Epithelial cell of esophagus (primary cell): ENCODE measurements around the gene KIR3DL2.

Experiments used
- DNase-seq: peaks from one replicate; pipeline ENCODE4 v3.0.0; 2010; ENCODE audit warnings: low read depth
- H3K4me3 ChIP-seq: 2 replicates; pipeline ENCODE4 v1.5.1; 2011; ENCODE audit warnings: mild to moderate bottlenecking, low read length, control low read depth
- TF ChIP-seq, protein P1 (sequence below): IDR thresholded peaks from 2 replicates; pipeline ENCODE4 v1.5.1; 2011; ENCODE audit warnings: low read depth, mild to moderate bottlenecking, low read length, control low read depth, inconsistent platforms; ENCODE audit not compliant: insufficient read depth; ENCODE audit errors: missing control alignments

The KIR3DL2 gene

DNA sequence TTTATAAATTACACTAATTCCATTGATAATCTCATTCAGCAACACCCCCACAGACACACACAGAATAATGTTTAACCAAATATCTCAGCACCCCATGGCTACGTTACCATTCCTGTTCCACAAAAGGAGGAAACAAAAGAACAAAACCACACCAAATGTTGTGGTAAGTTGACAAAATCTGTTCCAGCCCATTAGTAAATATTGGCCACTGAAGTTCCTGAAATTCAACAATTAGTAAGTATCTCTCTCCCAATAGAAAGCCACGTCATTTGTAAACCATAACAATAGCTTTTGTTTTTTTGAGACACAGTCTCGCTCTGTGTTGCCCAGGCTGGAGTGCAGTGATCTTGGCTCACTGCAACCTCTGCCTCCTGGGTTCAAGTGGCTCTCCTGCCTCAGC is 21.5 kb downstream of the KIR3DL2 start:
- no peak for DNase-seq
- no peak overlapping the region for H3K4me3 ChIP-seq
- TF ChIP-seq, protein P1, sequence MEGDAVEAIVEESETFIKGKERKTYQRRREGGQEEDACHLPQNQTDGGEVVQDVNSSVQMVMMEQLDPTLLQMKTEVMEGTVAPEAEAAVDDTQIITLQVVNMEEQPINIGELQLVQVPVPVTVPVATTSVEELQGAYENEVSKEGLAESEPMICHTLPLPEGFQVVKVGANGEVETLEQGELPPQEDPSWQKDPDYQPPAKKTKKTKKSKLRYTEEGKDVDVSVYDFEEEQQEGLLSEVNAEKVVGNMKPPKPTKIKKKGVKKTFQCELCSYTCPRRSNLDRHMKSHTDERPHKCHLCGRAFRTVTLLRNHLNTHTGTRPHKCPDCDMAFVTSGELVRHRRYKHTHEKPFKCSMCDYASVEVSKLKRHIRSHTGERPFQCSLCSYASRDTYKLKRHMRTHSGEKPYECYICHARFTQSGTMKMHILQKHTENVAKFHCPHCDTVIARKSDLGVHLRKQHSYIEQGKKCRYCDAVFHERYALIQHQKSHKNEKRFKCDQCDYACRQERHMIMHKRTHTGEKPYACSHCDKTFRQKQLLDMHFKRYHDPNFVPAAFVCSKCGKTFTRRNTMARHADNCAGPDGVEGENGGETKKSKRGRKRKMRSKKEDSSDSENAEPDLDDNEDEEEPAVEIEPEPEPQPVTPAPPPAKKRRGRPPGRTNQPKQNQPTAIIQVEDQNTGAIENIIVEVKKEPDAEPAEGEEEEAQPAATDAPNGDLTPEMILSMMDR = no peak

DNA sequence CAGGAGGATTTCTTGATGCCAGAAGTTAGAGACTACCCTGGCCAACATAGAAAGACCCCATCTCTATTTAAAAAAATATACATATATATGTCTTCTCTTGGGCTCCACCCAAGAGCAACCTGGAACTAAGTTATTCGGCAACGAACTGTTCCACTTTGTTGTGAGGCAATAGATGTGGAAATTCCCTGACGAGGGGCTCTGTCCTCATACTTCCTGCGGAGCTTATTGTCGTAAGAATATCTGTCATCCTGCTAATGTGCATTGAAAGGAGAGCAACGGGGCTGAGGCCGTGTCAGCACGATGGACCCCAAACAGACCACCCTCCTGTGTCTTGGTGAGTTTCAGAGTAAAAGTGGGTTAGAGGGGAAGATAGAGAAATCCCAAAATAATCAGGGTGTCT is 23.7 kb downstream of the KIR3DL2 start, which contains the start of gene FCAR:
FCAR (plus strand) TSS at position 246 of the 400 bp plus-strand sequence; CDS start at position 301, 55 bp downstream.
- no peak for DNase-seq
- no peak within 1 kb of the TSS for H3K4me3 ChIP-seq
- TF ChIP-seq, protein P1 = no peak

DNA sequence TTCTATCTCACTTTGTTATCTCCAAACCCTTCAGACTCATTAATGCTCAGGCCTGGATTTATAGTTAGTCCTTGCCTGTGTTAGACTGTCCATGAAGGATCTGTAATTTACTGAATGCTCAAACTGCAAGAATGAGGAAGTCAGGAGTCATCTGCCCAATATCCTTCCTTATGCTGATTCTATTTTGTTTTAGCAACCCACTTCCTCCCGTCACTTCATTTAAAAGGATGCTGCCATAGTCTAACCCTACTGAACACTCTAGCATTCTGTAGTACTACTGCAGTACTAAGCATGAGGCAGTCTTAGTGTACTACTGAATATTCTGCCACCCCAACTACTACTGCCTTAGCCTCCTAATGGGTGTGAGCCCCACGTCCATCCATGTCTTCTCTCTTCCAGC is 25.3 kb downstream of the KIR3DL2 start:
- H3K4me3 ChIP-seq = no peak overlapping the region
- no peak for DNase-seq
- TF ChIP-seq, protein P1 = no peak

DNA sequence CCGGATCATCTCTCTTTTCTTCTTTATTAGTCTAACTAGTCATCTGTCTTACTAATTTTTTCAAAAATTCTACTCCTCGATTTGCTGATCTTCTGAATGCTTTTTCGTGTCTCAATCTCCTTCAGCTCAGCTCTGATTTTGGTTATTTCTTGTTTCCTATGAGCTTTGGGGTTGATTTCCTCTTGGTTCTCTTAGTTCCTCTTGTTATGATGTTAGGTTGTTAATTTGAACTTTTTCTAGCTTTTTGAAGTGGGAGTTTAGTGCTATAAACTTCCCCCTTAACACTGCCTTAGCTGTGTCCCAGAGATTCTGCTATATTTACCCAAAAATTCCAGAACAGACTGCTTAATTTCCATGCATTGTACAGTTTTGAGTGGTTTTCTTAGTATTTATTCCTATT is 27.2 kb downstream of the KIR3DL2 start:
- TF ChIP-seq, protein P1 = no peak
- DNase-seq = no peak
- no peak overlapping the region for H3K4me3 ChIP-seq

DNA sequence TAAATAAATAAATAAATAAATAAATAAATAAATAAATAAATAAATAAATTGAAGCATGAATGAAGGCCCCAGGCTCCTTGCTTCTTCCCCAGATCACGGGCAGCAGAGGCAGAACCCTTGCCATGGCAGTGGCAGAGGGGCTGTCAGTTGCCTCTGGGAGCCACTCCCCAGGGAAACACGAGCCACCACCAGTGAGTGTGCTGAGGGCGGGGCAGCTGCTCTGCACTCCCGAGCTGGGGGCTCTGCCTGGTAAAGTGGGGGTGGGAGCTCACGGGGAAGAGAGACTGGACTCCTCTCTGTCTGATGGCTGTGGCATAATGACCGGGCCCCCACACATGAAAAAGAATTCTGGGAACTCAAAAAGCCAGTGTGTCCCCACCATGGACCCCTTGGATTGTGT is 31.6 kb downstream of the KIR3DL2 start:
- no peak for DNase-seq
- TF ChIP-seq, protein P1 = no peak
- H3K4me3 ChIP-seq = no peak overlapping the region

DNA sequence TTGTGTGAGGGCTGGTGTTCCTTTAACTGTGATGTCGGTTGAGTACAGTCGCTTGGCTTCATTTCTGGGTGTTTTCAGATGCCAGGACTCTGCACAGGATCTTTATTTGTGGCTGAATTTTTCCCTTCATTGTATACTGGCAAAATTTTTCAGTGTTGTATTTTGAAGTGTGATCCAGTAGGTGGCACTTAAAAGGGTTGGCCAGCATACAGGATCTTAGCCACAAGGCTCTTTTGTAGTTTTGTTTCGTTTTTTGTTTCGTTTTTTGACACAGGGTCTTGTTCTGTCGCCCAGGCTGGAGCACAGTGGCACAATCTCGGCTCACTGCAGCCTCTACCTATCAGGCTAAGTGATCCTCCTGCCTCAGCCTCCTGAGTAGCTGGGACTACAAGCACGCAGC is 32.5 kb downstream of the KIR3DL2 start:
- no peak overlapping the region for H3K4me3 ChIP-seq
- DNase-seq = no peak
- TF ChIP-seq, protein P1 = no peak

DNA sequence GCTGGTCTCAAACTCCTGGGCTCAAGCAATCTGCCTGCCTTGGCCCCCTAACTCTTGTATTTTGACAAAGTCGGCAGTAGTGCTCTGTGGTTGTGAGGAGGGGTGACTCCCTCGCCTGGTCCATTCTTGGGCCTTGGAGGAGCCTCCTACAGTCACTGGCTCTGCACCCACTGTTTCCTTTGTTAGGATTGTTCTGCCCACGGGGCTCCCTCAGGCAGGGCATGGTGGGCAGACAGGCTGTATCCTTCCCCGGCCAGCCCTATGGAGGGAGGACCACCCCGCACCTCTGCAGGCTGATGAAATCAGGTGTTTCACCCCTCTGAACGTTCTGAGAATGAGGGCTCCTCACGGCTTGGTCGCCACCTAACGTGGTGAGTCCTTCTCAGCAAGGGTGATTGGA is 33.0 kb downstream of the KIR3DL2 start:
- no peak overlapping the region for H3K4me3 ChIP-seq
- DNase-seq = no peak
- TF ChIP-seq, protein P1 = no peak
